HepG2 (cell line): ENCODE results near the gene PIN4. TPM values are rescaled to one million over a fixed set of nuclear protein-coding genes. Genes with fewer than 3 reads are reported as not detected.

Experiments used
- ATAC-seq: fragments of 200-7000 bp; cut with Tn5 transposase; 3 replicates; pipeline ENCODE4 v1.9.1; 2020; ENCODE audit warnings: mild to moderate bottlenecking, moderate library complexity
- BruUV-seq: library from RNA; stranded (reverse); fragments of 400-500 nt; replicated peaks from 2 replicates; lab custom pipeline; 2021; lab: Mats Ljungman, UMichigan
- CTCF ChIA-PET: fragments of 300-600 bp; formaldehyde crosslinking; extraction: SDS; loops from one replicate; lab custom pipeline; 2021; ENCODE audit warnings: low total read pairs, inconsistent platforms, low intra/inter-chr PET ratio; lab: Yijun Ruan, JAX
- POLR2A ChIA-PET: fragments of 350-600 bp; sonication (Branson Sonifier 250); formaldehyde crosslinking; loops from one replicate; lab custom pipeline; 2020; ENCODE audit warnings: antibody characterized with exemption, inconsistent platforms; lab: Yijun Ruan, JAX
- DNase-seq: peaks from one replicate; pipeline ENCODE4 v3.0.0-alpha.2; 2015; ENCODE audit warnings: low spot score
- FAIRE-seq: peaks from 3 replicates; lab custom pipeline; 2011; peaks lifted over from hg19 to GRCh38; lab: Jason Lieb, UNC
- H2AFZ ChIP-seq: one replicate; pipeline ENCODE4 v1.6.1; 2011; ENCODE audit warnings: low read length, inconsistent platforms
- H3K27ac ChIP-seq: fragments of 300-600 bp; 3 replicates; pipeline ENCODE4 v1.8.0; 2011; ENCODE audit warnings: mixed run types, mild to moderate bottlenecking, mixed read lengths, low read length, inconsistent platforms; ENCODE audit not compliant: insufficient read depth; ENCODE audit errors: extremely low read length
- H3K27me3 ChIP-seq, 2 experiments: fragments of 200-600 bp in 1 of 2; 2 replicates in 1 of 2; 3 replicates in 1 of 2; pipeline versions ENCODE4 v1.6.0 to v1.8.0; 2011; ENCODE audit warnings: low read length in 2 of 2, mild to moderate bottlenecking in 2 of 2, moderate library complexity in 2 of 2, inconsistent platforms in 1 of 2; ENCODE audit not compliant: insufficient read depth in 2 of 2, control insufficient read depth in 1 of 2
- H3K36me3 ChIP-seq, 2 experiments: fragments of 200-600 bp in 1 of 2; replicated peaks in 1 of 2; 2 replicates in 1 of 2; 3 replicates in 1 of 2; pipeline versions ENCODE4 v1.5.1 to v1.8.0; 2011; ENCODE audit warnings: low read length in 2 of 2, inconsistent platforms in 1 of 2; ENCODE audit not compliant: insufficient read depth in 2 of 2, control insufficient read depth in 1 of 2
- H3K4me1 ChIP-seq: 2 replicates; pipeline ENCODE4 v1.5.1; 2012; ENCODE audit warnings: low read length, inconsistent platforms; ENCODE audit not compliant: insufficient read depth
- H3K4me2 ChIP-seq: 2 replicates; pipeline ENCODE4 v1.6.0; 2011; ENCODE audit warnings: low read depth, low read length, inconsistent platforms
- H3K4me3 ChIP-seq, 3 experiments: fragments of 200-600 bp in 1 of 3; sonication (generic), shearing (Covaris generic) in 1 of 3; replicated peaks in 1 of 3; 2 replicates each; pipeline ENCODE4 v1.5.1; 2011 to 2016; ENCODE audit warnings: low read length in 3 of 3, inconsistent platforms in 2 of 3, low read depth in 2 of 3, mild to moderate bottlenecking in 2 of 3, control low read depth in 1 of 3, mixed read lengths in 1 of 3; ENCODE audit not compliant: insufficient read depth in 1 of 3
- H3K79me2 ChIP-seq: one replicate; pipeline ENCODE4 v1.6.1; 2011; ENCODE audit warnings: low read length, inconsistent platforms; ENCODE audit not compliant: insufficient read depth
- H3K9ac ChIP-seq: 2 replicates; pipeline ENCODE4 v1.6.0; 2011; ENCODE audit warnings: mild to moderate bottlenecking, low read depth, low read length, inconsistent platforms; ENCODE audit not compliant: insufficient read depth
- H3K9me3 ChIP-seq: 2 replicates; pipeline ENCODE4 v1.5.1; 2012; ENCODE audit warnings: mild to moderate bottlenecking, low read length
- H4K20me1 ChIP-seq: 2 replicates; pipeline ENCODE4 v1.6.0; 2011; ENCODE audit warnings: inconsistent platforms, mild to moderate bottlenecking, low read length, moderate library complexity; ENCODE audit not compliant: insufficient read depth
- CSRNP1 ChIP-seq: sonication (generic); formaldehyde crosslinking; IDR thresholded peaks from 2 replicates; pipeline ENCODE4 v1.8.1; 2023; ENCODE audit warnings: mild to moderate bottlenecking, missing genetic modification reagents
- EP300 ChIP-seq, 3 experiments: sonication (generic) in 1 of 3; formaldehyde crosslinking in 1 of 3; IDR thresholded peaks; 2 replicates each; pipeline versions ENCODE4 v1.5.1 to v1.6.1; 2011 to 2020; ENCODE audit warnings: low read depth in 2 of 3, low read length in 2 of 3, borderline replicate concordance in 1 of 3, improper control_type of control experiment in 1 of 3, mild to moderate bottlenecking in 1 of 3, missing genetic modification reagents in 1 of 3, moderate library complexity in 1 of 3
- FOXA1 ChIP-seq, 2 experiments: fragments of 450-650 bp in 1 of 2; sonication (generic) in 1 of 2; formaldehyde crosslinking in 1 of 2; IDR thresholded peaks; 2 replicates each; pipeline versions ENCODE4 v1.4.0 to v1.6.1; 2016 to 2020; ENCODE audit warnings: missing genetic modification reagents in 1 of 2
- FOXK1 ChIP-seq: sonication (generic); formaldehyde crosslinking; IDR thresholded peaks from 2 replicates; pipeline ENCODE4 v1.4.0; 2020; ENCODE audit warnings: low read depth, missing genetic modification reagents, borderline replicate concordance
- GATAD2A ChIP-seq: IDR thresholded peaks from 2 replicates; pipeline ENCODE4 v1.6.1; 2016
- GPBP1L1 ChIP-seq: sonication (generic); formaldehyde crosslinking; IDR thresholded peaks from 2 replicates; pipeline ENCODE4 v1.5.0; 2020; ENCODE audit warnings: mild to moderate bottlenecking, missing genetic modification reagents
- HDAC2 ChIP-seq: sonication (generic); formaldehyde crosslinking; IDR thresholded peaks from 2 replicates; pipeline ENCODE4 v1.4.0; 2020; ENCODE audit warnings: missing genetic modification reagents
- PTBP1 ChIP-seq: fragments of 200-400 bp; formaldehyde crosslinking; IDR thresholded peaks from 2 replicates; pipeline ENCODE4 v1.6.1; 2018; ENCODE audit warnings: low read length, low read depth; ENCODE audit not compliant: poor library complexity, severe bottlenecking
- RFXAP ChIP-seq: sonication (generic); formaldehyde crosslinking; IDR thresholded peaks from 2 replicates; pipeline ENCODE4 v1.4.0; 2020; ENCODE audit warnings: missing genetic modification reagents, borderline replicate concordance
- TOPORS ChIP-seq: sonication (generic); formaldehyde crosslinking; IDR thresholded peaks from 2 replicates; pipeline ENCODE4 v1.8.0; 2023; ENCODE audit warnings: mild to moderate bottlenecking, missing genetic modification reagents
- ZBTB2 ChIP-seq: sonication (generic); formaldehyde crosslinking; IDR thresholded peaks from 2 replicates; pipeline ENCODE4 v1.8.0; 2022; ENCODE audit warnings: low read depth, missing genetic modification reagents
- ZBTB39 ChIP-seq: sonication (generic); formaldehyde crosslinking; IDR thresholded peaks from 2 replicates; pipeline ENCODE4 v1.5.0; 2020; ENCODE audit warnings: missing genetic modification reagents
- ZNF207 ChIP-seq: fragments of 450-650 bp; IDR thresholded peaks from 2 replicates; pipeline ENCODE4 v1.6.1; 2016; ENCODE audit warnings: antibody characterized with exemption, borderline replicate concordance
- WGBS: methylation state at CpG from one replicate; pipeline ENCODE4 v1.1.6; 2017; ENCODE audit warnings: low lambda C conversion rate; 5-methylcytosine and 5-hydroxymethylcytosine counted together
- in situ Hi-C: cut with HindIII; loops from 2 replicates; pipeline ENCODE4 v1.10.0; 2017; ENCODE audit warnings: low pct_unique_long_range_greater_than_20kb; ENCODE audit not compliant: extremely low pct_ligation_motif_present
- intact Hi-C: fragments of 100-400 bp; cut with micrococcal nuclease; formaldehyde crosslinking; loops from one replicate; pipeline ENCODE4 v1.10.0; 2022; ENCODE audit not compliant: unreplicated experiment
- polyA plus RNA-seq, 8 experiments: library from polyadenylated mRNA; depleted of rRNA in 3 of 8; stranded (reverse) in 7 of 8; unstranded in 1 of 8; fragments of >200 nt; fragmentation: Illumina TruSeq in 4 of 8; extraction: Trizol in 4 of 8; gene quantifications; 2 replicates each; pipeline versions ENCODE4 v1.2.1 to v1.2.3, GENCODE V29; 2011 to 2016; ENCODE audit warnings: low read depth in 4 of 8, missing spikeins in 1 of 8, mixed read lengths in 1 of 8; ENCODE audit not compliant: insufficient read depth in 1 of 8
- total RNA-seq, 5 experiments: library from RNA; depleted of rRNA; stranded (reverse); fragments of >200 nt; fragmentation: Illumina TruSeq; extraction: Trizol; gene quantifications; 2 replicates each; pipeline ENCODE4 v1.2.3, GENCODE V29; 2016; ENCODE audit warnings: low read depth in 1 of 5

Gene PIN4
- total and polyA plus RNA-seq, 2 of the 13 experiments (the other 11 are each of a cell fraction or from before 2014, with no cell fraction given): 12.6 to 29.5 TPM

GRCh38 chrX:72208126-72208800 lies 26.7 kb downstream of the PIN4 start (continued):
- no peak for TF ChIP-seq CSRNP1 (CRISPR knock-in tag)
- TF ChIP-seq ZNF207: no peak
- TF ChIP-seq FOXK1 (CRISPR knock-in tag): no peak
- no peak for TF ChIP-seq HDAC2 (CRISPR knock-in tag)
- no peak for TF ChIP-seq EP300 (IDR thresholded peaks at IDR 0.05; ENCODE audit: low read depth in 2 of 2, low read length in 2 of 2)
- TF ChIP-seq EP300 (CRISPR knock-in tag; IDR thresholded peaks at IDR 0.05; ENCODE audit: borderline replicate concordance): no peak
- no peak for TF ChIP-seq ZBTB2 (CRISPR knock-in tag)
- TF ChIP-seq FOXA1 (IDR thresholded peaks at IDR 0.05): no peak
- no peak for TF ChIP-seq FOXA1 (CRISPR knock-in tag; IDR thresholded peaks at IDR 0.05)
- no peak for TF ChIP-seq TOPORS
- TF ChIP-seq PTBP1: no peak

GRCh38 chrX:72216973-72217372 lies 35.4 kb downstream of the PIN4 start:
- ATAC-seq (no peak), DNase-seq (no peak), FAIRE-seq (no peak)
- intact Hi-C loops: no loop called here
- no peaks in the 10 kb centered on the region for H3K27me3 ChIP-seq
- POLR2A ChIA-PET: no interaction called here
- H3K36me3 ChIP-seq: no peaks in the 10 kb centered on the region; a peak in 1 of 5 replicates
- CTCF ChIA-PET: no interaction called here
- no peaks in the 10 kb centered on the region for H3K9me3 ChIP-seq
- BruUV-seq: no TSS peak
- 100% methylated on average over 1 of the region's 1 CpG for WGBS
- no peaks in the 10 kb centered on the region for H4K20me1 ChIP-seq
- in situ Hi-C loops: no loop called here
- no peaks in the 10 kb centered on the region for H3K79me2 ChIP-seq
- no peak overlapping the region for H2AFZ ChIP-seq
- no peak overlapping the region for H3K4me3 ChIP-seq
- no peak overlapping the region for H3K9ac ChIP-seq
- H3K4me2 ChIP-seq: no peak overlapping the region
- H3K4me1 ChIP-seq: 0 out of 2 replicates have a peak, but pooled peaks cover 7% of the 10 kb centered on the region
- no peak overlapping the region for H3K27ac ChIP-seq
- TF ChIP-seq GPBP1L1 (no peak), RFXAP (CRISPR knock-in tag) (no peak), ZBTB39 (CRISPR knock-in tag) (no peak), GATAD2A (CRISPR knock-in tag) (no peak)
